ENCODE results near the gene RBSN.

- TF ChIP-seq CTCF (IDR thresholded peaks at IDR 0.05; ENCODE audit: insufficient read depth, low read length, poor library complexity, severe bottlenecking) (no peak), EZH2phosphoT487 (conservative IDR thresholded peaks at IDR 0.05; ENCODE audit: low read length) (no peak)
Measured at GRCh38 chr3:15091575-15091974, 7.4 kb downstream of the RBSN start.

Measured in SU-DHL-6 (cell line).